ENCODE results near the gene IL22RA2.

DNA sequence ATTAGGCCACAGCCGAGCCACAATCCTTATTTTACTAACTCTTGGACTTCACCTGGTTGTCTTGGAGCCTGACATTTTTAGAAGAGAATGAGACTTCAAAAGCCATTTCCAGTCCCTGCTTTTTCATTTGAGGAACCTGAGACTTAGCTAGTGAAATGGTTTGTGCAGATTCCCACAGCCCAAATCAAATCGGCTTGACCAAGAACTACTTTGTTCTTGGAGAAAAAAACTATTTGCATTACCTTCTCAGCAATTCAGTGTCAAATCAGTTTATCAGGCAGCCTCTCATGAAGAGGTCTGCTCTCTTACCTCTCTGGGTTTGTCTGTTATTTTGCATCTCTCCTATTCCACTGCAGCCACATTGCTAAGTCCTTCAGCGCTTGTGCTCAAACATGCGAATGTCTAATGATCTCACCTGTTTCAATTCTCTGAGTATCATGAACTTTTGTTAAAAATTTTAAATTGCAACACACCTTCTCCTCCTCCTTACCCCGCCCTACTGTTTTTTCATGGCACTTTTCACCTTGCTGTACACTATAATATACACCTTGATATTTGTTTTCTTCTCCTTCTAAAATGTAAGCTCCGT, 46.3 kb upstream of the IL22RA2 start:
- TF ChIP-seq, protein P1, sequence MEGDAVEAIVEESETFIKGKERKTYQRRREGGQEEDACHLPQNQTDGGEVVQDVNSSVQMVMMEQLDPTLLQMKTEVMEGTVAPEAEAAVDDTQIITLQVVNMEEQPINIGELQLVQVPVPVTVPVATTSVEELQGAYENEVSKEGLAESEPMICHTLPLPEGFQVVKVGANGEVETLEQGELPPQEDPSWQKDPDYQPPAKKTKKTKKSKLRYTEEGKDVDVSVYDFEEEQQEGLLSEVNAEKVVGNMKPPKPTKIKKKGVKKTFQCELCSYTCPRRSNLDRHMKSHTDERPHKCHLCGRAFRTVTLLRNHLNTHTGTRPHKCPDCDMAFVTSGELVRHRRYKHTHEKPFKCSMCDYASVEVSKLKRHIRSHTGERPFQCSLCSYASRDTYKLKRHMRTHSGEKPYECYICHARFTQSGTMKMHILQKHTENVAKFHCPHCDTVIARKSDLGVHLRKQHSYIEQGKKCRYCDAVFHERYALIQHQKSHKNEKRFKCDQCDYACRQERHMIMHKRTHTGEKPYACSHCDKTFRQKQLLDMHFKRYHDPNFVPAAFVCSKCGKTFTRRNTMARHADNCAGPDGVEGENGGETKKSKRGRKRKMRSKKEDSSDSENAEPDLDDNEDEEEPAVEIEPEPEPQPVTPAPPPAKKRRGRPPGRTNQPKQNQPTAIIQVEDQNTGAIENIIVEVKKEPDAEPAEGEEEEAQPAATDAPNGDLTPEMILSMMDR (IDR thresholded peaks at IDR 0.05 in 2 of 3, conservative IDR thresholded peaks at IDR 0.05 in 1 of 3; ENCODE audit: insufficient read depth in 2 of 3, low read depth in 1 of 3, low read length in 3 of 3): no peak
- TF ChIP-seq BDP1 (IDR thresholded peaks at IDR 0.05; ENCODE audit: insufficient read depth, insufficient read length) (no peak), ZNF282 (CRISPR knock-in tag; IDR thresholded peaks at IDR 0.05) (no peak), POLR2AphosphoS5 (IDR thresholded peaks at IDR 0.05; ENCODE audit: control insufficient read depth, insufficient read depth, low read depth, low read length) (no peak), SRSF1 (IDR thresholded peaks at IDR 0.05; ENCODE audit: low read depth, low read length) (no peak), FOXK2 (conservative IDR thresholded peaks at IDR 0.05 in 1 of 2, IDR thresholded peaks at IDR 0.05 in 1 of 2; ENCODE audit: low read depth in 2 of 2) (no peak), EP300 (IDR thresholded peaks at IDR 0.05; ENCODE audit: low read length) (no peak), NONO (IDR thresholded peaks at IDR 0.05; ENCODE audit: low read depth in 2 of 2, low read length in 1 of 2) (no peak), CREM (IDR thresholded peaks at IDR 0.05; ENCODE audit: low read depth) (no peak)
- TF ChIP-seq, protein P2, sequence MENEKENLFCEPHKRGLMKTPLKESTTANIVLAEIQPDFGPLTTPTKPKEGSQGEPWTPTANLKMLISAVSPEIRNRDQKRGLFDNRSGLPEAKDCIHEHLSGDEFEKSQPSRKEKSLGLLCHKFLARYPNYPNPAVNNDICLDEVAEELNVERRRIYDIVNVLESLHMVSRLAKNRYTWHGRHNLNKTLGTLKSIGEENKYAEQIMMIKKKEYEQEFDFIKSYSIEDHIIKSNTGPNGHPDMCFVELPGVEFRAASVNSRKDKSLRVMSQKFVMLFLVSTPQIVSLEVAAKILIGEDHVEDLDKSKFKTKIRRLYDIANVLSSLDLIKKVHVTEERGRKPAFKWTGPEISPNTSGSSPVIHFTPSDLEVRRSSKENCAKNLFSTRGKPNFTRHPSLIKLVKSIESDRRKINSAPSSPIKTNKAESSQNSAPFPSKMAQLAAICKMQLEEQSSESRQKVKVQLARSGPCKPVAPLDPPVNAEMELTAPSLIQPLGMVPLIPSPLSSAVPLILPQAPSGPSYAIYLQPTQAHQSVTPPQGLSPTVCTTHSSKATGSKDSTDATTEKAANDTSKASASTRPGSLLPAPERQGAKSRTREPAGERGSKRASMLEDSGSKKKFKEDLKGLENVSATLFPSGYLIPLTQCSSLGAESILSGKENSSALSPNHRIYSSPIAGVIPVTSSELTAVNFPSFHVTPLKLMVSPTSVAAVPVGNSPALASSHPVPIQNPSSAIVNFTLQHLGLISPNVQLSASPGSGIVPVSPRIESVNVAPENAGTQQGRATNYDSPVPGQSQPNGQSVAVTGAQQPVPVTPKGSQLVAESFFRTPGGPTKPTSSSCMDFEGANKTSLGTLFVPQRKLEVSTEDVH (IDR thresholded peaks at IDR 0.05; ENCODE audit: low read depth, partially characterized antibody): no peak
- TF ChIP-seq, protein P3, sequence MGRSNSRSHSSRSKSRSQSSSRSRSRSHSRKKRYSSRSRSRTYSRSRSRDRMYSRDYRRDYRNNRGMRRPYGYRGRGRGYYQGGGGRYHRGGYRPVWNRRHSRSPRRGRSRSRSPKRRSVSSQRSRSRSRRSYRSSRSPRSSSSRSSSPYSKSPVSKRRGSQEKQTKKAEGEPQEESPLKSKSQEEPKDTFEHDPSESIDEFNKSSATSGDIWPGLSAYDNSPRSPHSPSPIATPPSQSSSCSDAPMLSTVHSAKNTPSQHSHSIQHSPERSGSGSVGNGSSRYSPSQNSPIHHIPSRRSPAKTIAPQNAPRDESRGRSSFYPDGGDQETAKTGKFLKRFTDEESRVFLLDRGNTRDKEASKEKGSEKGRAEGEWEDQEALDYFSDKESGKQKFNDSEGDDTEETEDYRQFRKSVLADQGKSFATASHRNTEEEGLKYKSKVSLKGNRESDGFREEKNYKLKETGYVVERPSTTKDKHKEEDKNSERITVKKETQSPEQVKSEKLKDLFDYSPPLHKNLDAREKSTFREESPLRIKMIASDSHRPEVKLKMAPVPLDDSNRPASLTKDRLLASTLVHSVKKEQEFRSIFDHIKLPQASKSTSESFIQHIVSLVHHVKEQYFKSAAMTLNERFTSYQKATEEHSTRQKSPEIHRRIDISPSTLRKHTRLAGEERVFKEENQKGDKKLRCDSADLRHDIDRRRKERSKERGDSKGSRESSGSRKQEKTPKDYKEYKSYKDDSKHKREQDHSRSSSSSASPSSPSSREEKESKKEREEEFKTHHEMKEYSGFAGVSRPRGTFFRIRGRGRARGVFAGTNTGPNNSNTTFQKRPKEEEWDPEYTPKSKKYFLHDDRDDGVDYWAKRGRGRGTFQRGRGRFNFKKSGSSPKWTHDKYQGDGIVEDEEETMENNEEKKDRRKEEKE (IDR thresholded peaks at IDR 0.05; ENCODE audit: borderline replicate concordance in 1 of 2, control insufficient read depth in 1 of 2, low read depth in 2 of 2, low read length in 1 of 2): no peak

All from K562 (cell line).